Measurements from ENCODE around the gene DRC3.

DNA sequence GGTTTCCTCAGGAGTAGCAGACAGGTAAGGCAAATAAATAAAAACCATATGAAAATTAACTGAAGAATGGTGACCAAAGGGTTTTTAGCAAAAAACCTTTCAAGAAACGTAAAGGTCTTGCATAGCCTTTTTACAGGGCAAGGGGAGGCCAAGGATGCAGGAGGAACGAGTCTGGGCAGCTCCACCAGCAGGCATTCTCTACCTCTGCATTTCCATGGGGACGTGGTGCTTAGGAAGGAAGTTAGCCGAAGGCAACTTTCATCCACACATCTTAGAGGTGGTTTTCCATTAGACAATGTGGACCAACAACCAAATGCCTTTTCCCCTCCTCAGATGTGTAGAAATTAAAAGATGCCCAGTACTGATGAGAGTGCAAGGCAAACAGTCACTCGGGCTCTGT lies 21.1 kb upstream of the DRC3 start:
- TF ChIP-seq, protein P1, sequence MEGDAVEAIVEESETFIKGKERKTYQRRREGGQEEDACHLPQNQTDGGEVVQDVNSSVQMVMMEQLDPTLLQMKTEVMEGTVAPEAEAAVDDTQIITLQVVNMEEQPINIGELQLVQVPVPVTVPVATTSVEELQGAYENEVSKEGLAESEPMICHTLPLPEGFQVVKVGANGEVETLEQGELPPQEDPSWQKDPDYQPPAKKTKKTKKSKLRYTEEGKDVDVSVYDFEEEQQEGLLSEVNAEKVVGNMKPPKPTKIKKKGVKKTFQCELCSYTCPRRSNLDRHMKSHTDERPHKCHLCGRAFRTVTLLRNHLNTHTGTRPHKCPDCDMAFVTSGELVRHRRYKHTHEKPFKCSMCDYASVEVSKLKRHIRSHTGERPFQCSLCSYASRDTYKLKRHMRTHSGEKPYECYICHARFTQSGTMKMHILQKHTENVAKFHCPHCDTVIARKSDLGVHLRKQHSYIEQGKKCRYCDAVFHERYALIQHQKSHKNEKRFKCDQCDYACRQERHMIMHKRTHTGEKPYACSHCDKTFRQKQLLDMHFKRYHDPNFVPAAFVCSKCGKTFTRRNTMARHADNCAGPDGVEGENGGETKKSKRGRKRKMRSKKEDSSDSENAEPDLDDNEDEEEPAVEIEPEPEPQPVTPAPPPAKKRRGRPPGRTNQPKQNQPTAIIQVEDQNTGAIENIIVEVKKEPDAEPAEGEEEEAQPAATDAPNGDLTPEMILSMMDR (IDR thresholded peaks at IDR 0.05; ENCODE audit: low read length): no peak
- no peak for TF ChIP-seq EZH2 (optimal IDR thresholded peaks at IDR 0.05; ENCODE audit: low read depth, low read length)
- TF ChIP-seq EZH2phosphoT487 (IDR thresholded peaks at IDR 0.05; ENCODE audit: low read length): no peak
